GM12878 (cell line): Measurements from ENCODE around the gene LARGE1. TPM values are rescaled to one million over a fixed set of nuclear protein-coding genes. Genes with fewer than 3 reads are reported as not detected.

Experiments
- ATF7 ChIP-seq: fragments of 450-650 bp; IDR thresholded peaks from 2 replicates; pipeline ENCODE4 v1.6.1; 2016; ENCODE audit warnings: low read depth, mild to moderate bottlenecking
- CREB1 ChIP-seq: IDR thresholded peaks from 2 replicates; pipeline ENCODE4 v1.6.1; 2012; ENCODE audit warnings: low read depth, mild to moderate bottlenecking, inconsistent platforms
- EP300 ChIP-seq, 2 experiments: fragments of 150-350 bp in 1 of 2; IDR thresholded peaks; 2 replicates each; pipeline ENCODE4 v1.6.1; 2011 to 2012; ENCODE audit warnings: low read depth in 2 of 2, low read length in 2 of 2, borderline replicate concordance in 1 of 2, improper control_type of control experiment in 1 of 2, inconsistent platforms in 1 of 2; ENCODE audit not compliant: control insufficient read depth in 1 of 2
- NFYB ChIP-seq: IDR thresholded peaks from 2 replicates; pipeline ENCODE4 v1.6.1; 2011; ENCODE audit warnings: low read depth, mild to moderate bottlenecking, low read length, improper control_type of control experiment, moderate library complexity; ENCODE audit not compliant: insufficient read depth
- PML ChIP-seq: IDR thresholded peaks from 2 replicates; pipeline ENCODE4 v1.6.1; 2012; ENCODE audit warnings: low read length, inconsistent platforms
- SP1 ChIP-seq: IDR thresholded peaks from one replicate; pipeline ENCODE4 v1.6.1; 2011; ENCODE audit warnings: low read depth, low read length
- SPI1 ChIP-seq: IDR thresholded peaks from 2 replicates; pipeline ENCODE4 v1.6.1; 2011; ENCODE audit warnings: low read depth, mild to moderate bottlenecking, low read length, moderate library complexity, borderline replicate concordance; ENCODE audit not compliant: insufficient read depth
- SREBF1 ChIP-seq: IDR thresholded peaks from 2 replicates; pipeline ENCODE4 v1.6.1; 2012; ENCODE audit warnings: mild to moderate bottlenecking, low read length
- TAF1 ChIP-seq: IDR thresholded peaks from 2 replicates; pipeline ENCODE4 v1.6.1; 2011; ENCODE audit warnings: mild to moderate bottlenecking, low read depth, low read length, borderline replicate concordance
- ZBTB4 ChIP-seq: fragments of 450-650 bp; formaldehyde crosslinking; IDR thresholded peaks from 2 replicates; pipeline ENCODE4 v1.4.0; 2022; ENCODE audit warnings: mild to moderate bottlenecking, moderate library complexity
- ZNF384 ChIP-seq: IDR thresholded peaks from 2 replicates; pipeline ENCODE4 v1.6.1; 2012; ENCODE audit warnings: low read depth, mild to moderate bottlenecking, low read length, improper control_type of control experiment, borderline replicate concordance
- polyA plus RNA-seq, 11 experiments: library from polyadenylated mRNA; depleted of rRNA in 4 of 11; unstranded in 6 of 11; stranded (reverse) in 5 of 11; fragments of >200 nt; fragmentation: Nextera tagmentation in 4 of 11; fragmentation: Illumina TruSeq in 1 of 11; extraction: Ambion mirVana in 4 of 11; extraction: Trizol in 1 of 11; gene quantifications; 1 replicate in 1 of 11; 2 replicates in 10 of 11; pipeline versions ENCODE4 v1.2.1 to v1.2.3, GENCODE V29; 2011 to 2016; ENCODE audit warnings: inconsistent platforms in 2 of 11, missing spikeins in 2 of 11, low read depth in 1 of 11
- total RNA-seq, 4 experiments: library from RNA; depleted of rRNA in 3 of 4; stranded (reverse); fragments of >200 nt in 3 of 4; fragmentation: Illumina TruSeq in 1 of 4; extraction: Trizol in 1 of 4; gene quantifications; 2 replicates each; pipeline versions ENCODE4 v1.2.1 to v1.2.3, GENCODE V29; 2013 to 2021
- TF ChIP-seq, protein P1 (sequence below): IDR thresholded peaks from 2 replicates; pipeline ENCODE4 v1.6.1; 2012; ENCODE audit warnings: low read depth, low read length, improper control_type of control experiment

The LARGE1 gene
- total and polyA plus RNA-seq, 10 of the 15 experiments (the other 5 are each of a cell fraction or from before 2014, with no cell fraction given) = 3.2 to 41.4 (median 17.3) TPM

DNA sequence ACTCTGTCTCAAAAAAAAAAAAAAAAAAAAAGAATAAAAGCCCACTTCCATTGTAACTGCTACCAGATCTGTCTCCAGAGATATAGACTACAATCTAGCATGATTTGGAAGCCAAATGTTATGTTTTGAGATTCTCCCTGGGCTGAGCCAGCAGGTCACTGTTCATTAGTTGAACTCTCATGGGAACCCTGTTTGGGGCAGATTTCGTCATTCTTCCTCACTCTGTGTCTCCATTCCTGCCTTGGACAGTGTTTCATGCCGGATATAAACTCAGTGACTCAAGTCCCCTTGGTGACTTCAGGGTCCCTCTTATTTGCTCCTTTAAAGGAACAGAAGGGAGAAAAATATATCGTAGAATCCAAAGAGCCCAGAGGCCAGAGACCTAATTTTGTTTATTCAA is 378.1 kb downstream of the LARGE1 start (continued):
- TF ChIP-seq, protein P1, sequence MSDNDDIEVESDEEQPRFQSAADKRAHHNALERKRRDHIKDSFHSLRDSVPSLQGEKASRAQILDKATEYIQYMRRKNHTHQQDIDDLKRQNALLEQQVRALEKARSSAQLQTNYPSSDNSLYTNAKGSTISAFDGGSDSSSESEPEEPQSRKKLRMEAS = no peak
- TF ChIP-seq CREB1 (no peak), ATF7 (no peak), EP300 (IDR thresholded peaks at IDR 0.05; ENCODE audit: borderline replicate concordance in 1 of 2, control insufficient read depth in 1 of 2, low read depth in 2 of 2, low read length in 2 of 2) (no peak), ZBTB4 (CRISPR knock-in tag) (no peak), SREBF1 (no peak), TAF1 (no peak), ZNF384 (no peak), SP1 (no peak), SPI1 (no peak), NFYB (no peak), PML (no peak)
